K562 (cell line): ENCODE data around the gene CCT4. TPM values are rescaled to one million over a fixed set of nuclear protein-coding genes. Genes with fewer than 3 reads are reported as not detected.

Experiments
- ATAC-seq: fragments of 200-7000 bp; cut with Tn5 transposase; 3 replicates; pipeline ENCODE4 v1.9.1; 2020; ENCODE audit warnings: moderate library complexity
- BruUV-seq: library from RNA; stranded (reverse); fragments of 400-500 nt; replicated peaks from 2 replicates; lab custom pipeline; 2021; lab: Mats Ljungman, UMichigan
- CTCF ChIA-PET: fragments of 300-600 bp; formaldehyde crosslinking; extraction: SDS; loops from one replicate; lab custom pipeline; 2021; ENCODE audit warnings: low intra/inter-chr PET ratio; lab: Yijun Ruan, JAX
- POLR2A ChIA-PET: fragments of 300-600, 350-650 bp; sonication (Branson Sonifier 250); formaldehyde crosslinking; extraction: SDS; loops from one replicate; lab custom pipeline; 2021; ENCODE audit warnings: antibody characterized with exemption, inconsistent platforms; lab: Yijun Ruan, JAX
- DNase-seq, 4 experiments: peaks; one replicate each; pipeline versions ENCODE4 v3.0.0 to v3.0.0-alpha.2; 2011 to 2018; ENCODE audit warnings: low spot score in 3 of 4, mixed read lengths in 3 of 4; ENCODE audit errors: extremely low read depth in 1 of 4
- FAIRE-seq: peaks from 2 replicates; lab custom pipeline; 2011; peaks lifted over from hg19 to GRCh38; lab: Jason Lieb, UNC
- H2AFZ ChIP-seq: 2 replicates; pipeline ENCODE4 v1.6.0; 2011; ENCODE audit warnings: low read depth, low read length, control low read depth, inconsistent platforms
- H3K27ac ChIP-seq: fragments of 200-600 bp; 3 replicates; pipeline ENCODE4 v1.8.0; 2011; ENCODE audit warnings: low read depth, mild to moderate bottlenecking, control low read depth, inconsistent platforms, low read length, moderate library complexity, mixed read lengths; ENCODE audit errors: extremely low read depth
- H3K27me3 ChIP-seq, 2 experiments: fragments of 300-600 bp in 1 of 2; 2 replicates in 1 of 2; 3 replicates in 1 of 2; pipeline versions ENCODE4 v1.6.0 to v1.8.0; 2011; ENCODE audit warnings: inconsistent platforms in 2 of 2, low read length in 2 of 2, mild to moderate bottlenecking in 1 of 2, mixed read lengths in 1 of 2, moderate library complexity in 1 of 2; ENCODE audit not compliant: control insufficient read depth in 2 of 2, insufficient read depth in 2 of 2
- H3K36me3 ChIP-seq: fragments of 300-600 bp; 3 replicates; pipeline ENCODE4 v1.8.0; 2011; ENCODE audit warnings: mild to moderate bottlenecking, low read length, inconsistent platforms; ENCODE audit not compliant: control insufficient read depth, insufficient read depth
- H3K4me1 ChIP-seq, 2 experiments: fragments of 200-600 bp in 1 of 2; replicated peaks in 1 of 2; 2 replicates in 1 of 2; 3 replicates in 1 of 2; pipeline versions ENCODE4 v1.5.1 to v1.8.0; 2011; ENCODE audit warnings: inconsistent platforms in 2 of 2, low read length in 2 of 2, mild to moderate bottlenecking in 1 of 2, mixed read lengths in 1 of 2, moderate library complexity in 1 of 2; ENCODE audit not compliant: control insufficient read depth in 2 of 2, insufficient read depth in 2 of 2
- H3K4me2 ChIP-seq: 2 replicates; pipeline ENCODE4 v1.6.1; 2011; ENCODE audit warnings: low read length, control low read depth, inconsistent platforms, mixed read lengths; ENCODE audit not compliant: insufficient read depth
- H3K4me3 ChIP-seq: fragments of 200-600 bp; sonication (generic), shearing (Covaris generic); 2 replicates; pipeline ENCODE4 v1.5.1; 2016; ENCODE audit warnings: control low read depth, inconsistent platforms
- H3K79me2 ChIP-seq: fragments of 200-600 bp; 3 replicates; pipeline ENCODE4 v1.8.0; 2011; ENCODE audit warnings: low read length, inconsistent platforms; ENCODE audit not compliant: control insufficient read depth, insufficient read depth
- H3K9ac ChIP-seq, 2 experiments: 2 replicates each; pipeline versions ENCODE4 v1.6.0 to v1.6.1; 2011; ENCODE audit warnings: low read depth in 2 of 2, low read length in 2 of 2, control low read depth in 1 of 2, inconsistent platforms in 1 of 2, mild to moderate bottlenecking in 1 of 2, mixed read lengths in 1 of 2; ENCODE audit not compliant: insufficient read depth in 1 of 2
- H3K9me1 ChIP-seq: one replicate; pipeline ENCODE4 v1.6.0; 2011; ENCODE audit warnings: inconsistent platforms, mild to moderate bottlenecking, low read length, moderate library complexity; ENCODE audit not compliant: control insufficient read depth, insufficient read depth
- H3K9me3 ChIP-seq: replicated peaks from 2 replicates; pipeline ENCODE4 v1.5.1; 2011; ENCODE audit warnings: low read depth, low read length, inconsistent platforms; ENCODE audit not compliant: control insufficient read depth, insufficient read depth
- H4K20me1 ChIP-seq: replicated peaks from 2 replicates; pipeline ENCODE4 v1.6.1; 2011; ENCODE audit warnings: low read length, inconsistent platforms, mixed read lengths; ENCODE audit not compliant: control insufficient read depth, insufficient read depth
- ARNT ChIP-seq, 2 experiments: fragments of 450-650 bp; IDR thresholded peaks; 2 replicates each; pipeline ENCODE4 v1.6.1; 2016; ENCODE audit warnings: mild to moderate bottlenecking in 1 of 2
- ATF2 ChIP-seq: sonication (generic); formaldehyde crosslinking; IDR thresholded peaks from 2 replicates; pipeline ENCODE4 v1.8.1; 2022; ENCODE audit warnings: missing genetic modification reagents
- HDAC8 ChIP-seq: fragments of 450-650 bp; IDR thresholded peaks from 2 replicates; pipeline ENCODE4 v1.6.1; 2016; ENCODE audit warnings: mild to moderate bottlenecking, missing genetic modification characterization, moderate library complexity, missing compliant biosample characterization
- HSF4 ChIP-seq: fragments of 250-450 bp; sonication (Bioruptor Pico); IDR thresholded peaks from 2 replicates; pipeline ENCODE4 v2.1.2; 2022; ENCODE audit warnings: mild to moderate bottlenecking, moderate library complexity, borderline replicate concordance
- NFIX ChIP-seq: fragments of 250-450 bp; sonication (Bioruptor Pico); IDR thresholded peaks from 2 replicates; pipeline ENCODE4 v1.4.0; 2020; ENCODE audit warnings: low read depth, mild to moderate bottlenecking, moderate library complexity
- SMARCA4 ChIP-seq: fragments of 450-650 bp; IDR thresholded peaks from 2 replicates; pipeline ENCODE4 v1.6.1; 2016
- ZBTB11 ChIP-seq, 3 experiments: fragments of 200-800 bp in 1 of 3; fragments of 250-450 bp in 1 of 3; fragments of 450-650 bp in 1 of 3; sonication (Bioruptor Pico) in 1 of 3; sonication (Bioruptor generic) in 1 of 3; formaldehyde crosslinking in 1 of 3; IDR thresholded peaks; 2 replicates each; pipeline versions ENCODE4 v1.6.1 to v1.8.0; 2016 to 2022; ENCODE audit warnings: mild to moderate bottlenecking in 2 of 3, missing genetic modification characterization in 2 of 3, missing compliant biosample characterization in 1 of 3, moderate library complexity in 1 of 3
- ZNF140 ChIP-seq: fragments of 250-450 bp; sonication (Bioruptor Pico); IDR thresholded peaks from 2 replicates; pipeline ENCODE4 v1.8.0; 2021; ENCODE audit warnings: moderate library complexity, mild to moderate bottlenecking, inconsistent platforms
- ZNF277 ChIP-seq: fragments of 250-450 bp; sonication (Bioruptor Pico); IDR thresholded peaks from 2 replicates; pipeline ENCODE4 v1.8.0; 2022; ENCODE audit warnings: inconsistent platforms, mild to moderate bottlenecking, moderate library complexity, borderline replicate concordance
- WGBS: fragments of 100-300 bp; shearing (Covaris generic); methylation state at CpG from one replicate; pipeline ENCODE4 v1.1.6; 2016; ENCODE audit warnings: low coverage, mixed read lengths; ENCODE audit not compliant: insufficient coverage; ENCODE audit errors: missing lambda C conversion rate; 5-methylcytosine and 5-hydroxymethylcytosine counted together
- in situ Hi-C: fragments of 300-500 bp; cut with MboI; formaldehyde crosslinking; loops from 4 replicates; pipeline ENCODE4 v1.15.0; 2018; ENCODE audit warnings: inconsistent platforms, mixed read lengths
- intact Hi-C: fragments of 100-400 bp; cut with micrococcal nuclease; formaldehyde crosslinking; loops from 2 replicates; pipeline ENCODE4 v1.14.2; 2022
- polyA plus RNA-seq, 8 experiments: library from polyadenylated mRNA; depleted of rRNA in 4 of 8; stranded (reverse) in 5 of 8; unstranded in 3 of 8; fragments of >200 nt; fragmentation: Nextera tagmentation in 2 of 8; fragmentation: Illumina TruSeq in 1 of 8; extraction: Ambion mirVana in 2 of 8; extraction: Trizol in 1 of 8; gene quantifications; 2 replicates each; pipeline versions ENCODE4 v1.2.1 to v1.2.3, GENCODE V29; 2011 to 2014; ENCODE audit warnings: inconsistent platforms in 1 of 8, missing spikeins in 1 of 8
- total RNA-seq, 7 experiments: library from RNA; depleted of rRNA in 6 of 7; stranded (reverse); fragments of >200 nt in 6 of 7; fragmentation: Illumina TruSeq in 2 of 7; extraction: Trizol in 2 of 7; gene quantifications; 2 replicates each; pipeline versions ENCODE4 v1.2.1 to v1.2.3, GENCODE V29; 2011 to 2021; ENCODE audit warnings: low replicate concordance in 1 of 7

CCT4 gene
- total and polyA plus RNA-seq, 9 of the 15 experiments (the other 6 are each of a cell fraction or from before 2014, with no cell fraction given): 101 to 368 (median 303) TPM

- ChIA-PET POLR2A (no interaction called here), CTCF (no interaction called here)
- WGBS: 97% methylated on average over 4 of the region's 4 CpGs
- no peak overlapping the region for H3K4me3 ChIP-seq
- no peaks in the 10 kb centered on the region for H3K4me1 ChIP-seq
- peaks cover 98% of the 10 kb centered on the region for H3K36me3 ChIP-seq
- H3K27ac ChIP-seq: no peak overlapping the region
- DNase-seq (no peak), ATAC-seq (no peak), FAIRE-seq (no peak)
- no peaks in the 10 kb centered on the region for H3K9me3 ChIP-seq
- peaks cover 10% of the 10 kb centered on the region for H3K79me2 ChIP-seq
- intact Hi-C loops (no loop called here), in situ Hi-C loops (no loop called here)
- H3K9ac ChIP-seq: no peak overlapping the region
- H2AFZ ChIP-seq: no peak overlapping the region
- no peaks in the 10 kb centered on the region for H3K27me3 ChIP-seq
- TF ChIP-seq SMARCA4 (no peak), HSF4 (CRISPR knock-in tag) (no peak), ZBTB11 (CRISPR knock-in tag; IDR thresholded peaks at IDR 0.05) (no peak), NFIX (peak; percentile 39; the same call in 1 of the 2 replicates), ARNT (IDR thresholded peaks at IDR 0.05) (no peak), ATF2 (CRISPR knock-in tag) (no peak), ZNF140 (peak; percentile 57; the same call in 1 of the 2 replicates), ZNF277 (CRISPR knock-in tag) (peak; percentile 77; the same call in 1 of the 2 replicates), HDAC8 (tag) (no peak)
- TF ChIP-seq, all 486 proteins: peak for 3
- Histone ChIP-seq H3K4me2 (no peak overlapping the region), H3K9me1 (no peaks in the 10 kb centered on the region), H4K20me1 (no peaks in the 10 kb centered on the region)
- no TSS peak for BruUV-seq
Observed at GRCh38 chr2:61877571-61878245, 10.7 kb downstream of the CCT4 start.
